OCI-LY7 (cell line): ENCODE measurements around the gene KLF2.

Experiments
- CTCF ChIP-seq: fragments of 200-600 bp; sonication (generic); conservative IDR thresholded peaks from 2 replicates; pipeline ENCODE4 v1.5.1; 2014; ENCODE audit warnings: mild to moderate bottlenecking, antibody characterized with exemption, low read length, moderate library complexity, mixed read lengths
- EZH2phosphoT487 ChIP-seq: fragments of 200-600 bp; sonication (generic); IDR thresholded peaks from 2 replicates; pipeline ENCODE4 v1.6.1; 2018; ENCODE audit warnings: low read depth, borderline replicate concordance, mild to moderate bottlenecking, mixed run types, antibody characterized with exemption, low read length, moderate library complexity, mixed read lengths

- TF ChIP-seq CTCF, result peak; percentile 77
- TF ChIP-seq EZH2phosphoT487, result no peak
Measured at GRCh38 chr19:16328824-16329482, 4.3 kb downstream of the KLF2 start.
